ENCODE data around the gene OR2T27.
"Not testable (repeated sequence)": the region's sequence is repeated elsewhere in the genome, so short reads cannot be mapped to it uniquely, and the experiment has no call there.

OR2T27 gene

GRCh38 chr1:248636612-248637011 is 18.7 kb downstream of the OR2T27 start:
- H3K9ac ChIP-seq (ENCODE audit: low read depth, low read length); H3K36me3 ChIP-seq (ENCODE audit: insufficient read depth, low read length); H3K9me3 ChIP-seq (ENCODE audit: insufficient read depth, low read depth, low read length); H3K27ac ChIP-seq (ENCODE audit: low read depth, low read length); H3K27me3 ChIP-seq (ENCODE audit: insufficient read depth, low read length); H3K4me1 ChIP-seq (ENCODE audit: insufficient read depth, low read length); H3K4me3 ChIP-seq (ENCODE audit: low read length): not testable (repeated sequence)
- no CpG with 5 or more reads among the region's 5 CpGs for WGBS

GRCh38 chr1:248634991-248635390 is 20.3 kb downstream of the OR2T27 start, which contains the start of gene OR2T11:
TSS of gene OR2T11 (minus strand) at chr1:248635091. CDS start at chr1:248627128, 7,963 bp downstream.
- H3K27me3 ChIP-seq (ENCODE audit: insufficient read depth, low read length); H3K4me3 ChIP-seq (ENCODE audit: low read length); H3K4me1 ChIP-seq (ENCODE audit: insufficient read depth, low read length); H3K9ac ChIP-seq (ENCODE audit: low read depth, low read length); H3K27ac ChIP-seq (ENCODE audit: low read depth, low read length); H3K36me3 ChIP-seq (ENCODE audit: insufficient read depth, low read length): not testable (repeated sequence)
- H3K9me3 ChIP-seq (ENCODE audit: insufficient read depth, low read depth, low read length): peaks cover 22% of the 10 kb centered on the region
- no CpG with 5 or more reads among the region's 2 CpGs for WGBS

- Histone ChIP-seq H3K4me1 (ENCODE audit: insufficient read depth, low read length) (no peaks in the 10 kb centered on the region), H3K27me3 (ENCODE audit: insufficient read depth, low read length) (no peaks in the 10 kb centered on the region)
- WGBS: 73% methylated on average over 7 of the region's 7 CpGs
Measured at GRCh38 chr1:248631354-248632008, 23.8 kb downstream of the OR2T27 start.

GRCh38 chr1:248630551-248630950 is 24.8 kb downstream of the OR2T27 start:
- Histone ChIP-seq H3K36me3 (ENCODE audit: insufficient read depth, low read length) (no peaks in the 10 kb centered on the region), H3K4me1 (ENCODE audit: insufficient read depth, low read length) (no peaks in the 10 kb centered on the region), H3K27ac (ENCODE audit: low read depth, low read length) (no peak overlapping the region), H3K27me3 (ENCODE audit: insufficient read depth, low read length) (no peaks in the 10 kb centered on the region), H3K9me3 (ENCODE audit: insufficient read depth, low read depth, low read length) (peaks cover 66% of the 10 kb centered on the region), H3K4me3 (ENCODE audit: low read length) (no peak overlapping the region), H3K9ac (ENCODE audit: low read depth, low read length) (no peak overlapping the region)
- 76% methylated on average over 1 of the region's 2 CpGs for WGBS

More at GRCh38 chr1:248631354-248632008, 23.8 kb downstream of the OR2T27 start:
- Histone ChIP-seq H3K4me3 (ENCODE audit: low read length) (no peak overlapping the region), H3K36me3 (ENCODE audit: insufficient read depth, low read length) (no peaks in the 10 kb centered on the region), H3K9me3 (ENCODE audit: insufficient read depth, low read depth, low read length) (peaks cover 57% of the 10 kb centered on the region), H3K27ac (ENCODE audit: low read depth, low read length) (no peak overlapping the region), H3K9ac (ENCODE audit: low read depth, low read length) (no peak overlapping the region)

- Histone ChIP-seq H3K4me1 (ENCODE audit: insufficient read depth, low read length) (no peaks in the 10 kb centered on the region), H3K9me3 (ENCODE audit: insufficient read depth, low read depth, low read length) (peaks cover 90% of the 10 kb centered on the region), H3K27me3 (ENCODE audit: insufficient read depth, low read length) (no peaks in the 10 kb centered on the region), H3K36me3 (ENCODE audit: insufficient read depth, low read length) (no peaks in the 10 kb centered on the region), H3K27ac (ENCODE audit: low read depth, low read length) (no peak overlapping the region), H3K9ac (ENCODE audit: low read depth, low read length) (no peak overlapping the region), H3K4me3 (ENCODE audit: low read length) (no peak overlapping the region)
- WGBS: 85% methylated on average over 8 of the region's 9 CpGs
Measured at GRCh38 chr1:248627971-248628844, 27.1 kb downstream of the OR2T27 start.

- 75% methylated on average over 5 of the region's 5 CpGs for WGBS
Measured at GRCh38 chr1:248625971-248626370, 29.4 kb downstream of the OR2T27 start.

GRCh38 chr1:248625166-248625565 is 30.2 kb downstream of the OR2T27 start:
- no peak overlapping the region for H3K27ac ChIP-seq (ENCODE audit: low read depth, low read length)
- no peaks in the 10 kb centered on the region for H3K4me1 ChIP-seq (ENCODE audit: insufficient read depth, low read length)
- no peak overlapping the region for H3K9ac ChIP-seq (ENCODE audit: low read depth, low read length)
- H3K9me3 ChIP-seq (ENCODE audit: insufficient read depth, low read depth, low read length): peaks cover 100% of the 10 kb centered on the region
- no peaks in the 10 kb centered on the region for H3K36me3 ChIP-seq (ENCODE audit: insufficient read depth, low read length)
- 69% methylated on average over 4 of the region's 4 CpGs for WGBS
- H3K4me3 ChIP-seq (ENCODE audit: low read length): no peak overlapping the region
- no peaks in the 10 kb centered on the region for H3K27me3 ChIP-seq (ENCODE audit: insufficient read depth, low read length)

More at GRCh38 chr1:248625971-248626370, 29.4 kb downstream of the OR2T27 start:
- Histone ChIP-seq H3K4me1 (ENCODE audit: insufficient read depth, low read length) (no peaks in the 10 kb centered on the region), H3K27me3 (ENCODE audit: insufficient read depth, low read length) (no peaks in the 10 kb centered on the region), H3K4me3 (ENCODE audit: low read length) (no peak overlapping the region), H3K27ac (ENCODE audit: low read depth, low read length) (no peak overlapping the region), H3K9me3 (ENCODE audit: insufficient read depth, low read depth, low read length) (peaks cover 100% of the 10 kb centered on the region), H3K36me3 (ENCODE audit: insufficient read depth, low read length) (no peaks in the 10 kb centered on the region), H3K9ac (ENCODE audit: low read depth, low read length) (no peak overlapping the region)

GRCh38 chr1:248622570-248623001 is 32.7 kb downstream of the OR2T27 start:
- WGBS: 88% methylated on average over 4 of the region's 4 CpGs
- no peak overlapping the region for H3K4me3 ChIP-seq (ENCODE audit: low read length)
- H3K9me3 ChIP-seq (ENCODE audit: insufficient read depth, low read depth, low read length): peaks cover 99% of the 10 kb centered on the region
- no peaks in the 10 kb centered on the region for H3K36me3 ChIP-seq (ENCODE audit: insufficient read depth, low read length)
- no peaks in the 10 kb centered on the region for H3K27me3 ChIP-seq (ENCODE audit: insufficient read depth, low read length)
- H3K9ac ChIP-seq (ENCODE audit: low read depth, low read length): no peak overlapping the region
- H3K27ac ChIP-seq (ENCODE audit: low read depth, low read length): no peak overlapping the region
- H3K4me1 ChIP-seq (ENCODE audit: insufficient read depth, low read length): no peaks in the 10 kb centered on the region

GRCh38 chr1:248621770-248622169 is 33.6 kb downstream of the OR2T27 start:
- no peaks in the 10 kb centered on the region for H3K27me3 ChIP-seq (ENCODE audit: insufficient read depth, low read length)
- no peaks in the 10 kb centered on the region for H3K36me3 ChIP-seq (ENCODE audit: insufficient read depth, low read length)
- H3K4me1 ChIP-seq (ENCODE audit: insufficient read depth, low read length): no peaks in the 10 kb centered on the region
- WGBS: 78% methylated on average over 6 of the region's 7 CpGs
- H3K4me3 ChIP-seq (ENCODE audit: low read length): no peak overlapping the region
- H3K9me3 ChIP-seq (ENCODE audit: insufficient read depth, low read depth, low read length): peaks cover 98% of the 10 kb centered on the region
- no peak overlapping the region for H3K27ac ChIP-seq (ENCODE audit: low read depth, low read length)
- no peak overlapping the region for H3K9ac ChIP-seq (ENCODE audit: low read depth, low read length)

- Histone ChIP-seq H3K4me3 (ENCODE audit: low read length) (no peak overlapping the region), H3K9me3 (ENCODE audit: insufficient read depth, low read depth, low read length) (peaks cover 98% of the 10 kb centered on the region), H3K27me3 (ENCODE audit: insufficient read depth, low read length) (no peaks in the 10 kb centered on the region), H3K36me3 (ENCODE audit: insufficient read depth, low read length) (no peaks in the 10 kb centered on the region), H3K4me1 (ENCODE audit: insufficient read depth, low read length) (no peaks in the 10 kb centered on the region), H3K9ac (ENCODE audit: low read depth, low read length) (no peak overlapping the region), H3K27ac (ENCODE audit: low read depth, low read length) (no peak overlapping the region)
- 16% methylated on average over 3 of the region's 3 CpGs for WGBS
Measured at GRCh38 chr1:248618878-248619277, 36.5 kb downstream of the OR2T27 start.

- Histone ChIP-seq H3K9ac (ENCODE audit: low read depth, low read length) (no peak overlapping the region), H3K27me3 (ENCODE audit: insufficient read depth, low read length) (no peaks in the 10 kb centered on the region), H3K4me3 (ENCODE audit: low read length) (no peak overlapping the region), H3K27ac (ENCODE audit: low read depth, low read length) (no peak overlapping the region), H3K4me1 (ENCODE audit: insufficient read depth, low read length) (no peaks in the 10 kb centered on the region), H3K9me3 (ENCODE audit: insufficient read depth, low read depth, low read length) (peaks cover 98% of the 10 kb centered on the region), H3K36me3 (ENCODE audit: insufficient read depth, low read length) (no peaks in the 10 kb centered on the region)
- WGBS: 81% methylated on average over 7 of the region's 7 CpGs
Measured at GRCh38 chr1:248618119-248618518, 37.2 kb downstream of the OR2T27 start.
